GM18519 (cell line): ENCODE data around the gene ALKBH6.

Experiments
- ATAC-seq: cut with Tn5 transposase; IDR thresholded peaks from one replicate; pipeline ENCODE4 v1.9.1; 2021; ENCODE audit warnings: mild to moderate bottlenecking, moderate library complexity; ENCODE audit not compliant: unreplicated experiment, low FRiP score

Gene ALKBH6

GRCh38 chr19:35960432-35960972 is 53.5 kb downstream of the ALKBH6 start:
- ATAC-seq, result no peak

- no peak for ATAC-seq
Observed at GRCh38 chr19:35959968-35960320, 54.1 kb downstream of the ALKBH6 start.
